Measurements from ENCODE around the gene GZMM. TPM values are rescaled to one million over a fixed set of nuclear protein-coding genes. Genes with fewer than 3 reads are reported as not detected.
"Not testable (repeated sequence)": the region's sequence is repeated elsewhere in the genome, so short reads cannot be mapped to it uniquely, and the experiment has no call there.

The GZMM gene
- total and polyA plus RNA-seq, 7 donors, result 0.11 to 0.23 (median 0.14) TPM; not detected in 4

GRCh38 chr19:584240-585001, 40.6 kb downstream of the GZMM start:
- ATAC-seq (peak; percentile 71 to 80 (median 74)), DNase-seq (peak; percentile 57 to 82)
- peak; percentile 74 for TF ChIP-seq CTCF (IDR thresholded peaks at IDR 0.05)
- no peak overlapping the region for H3K4me3 ChIP-seq
- no peaks in the 10 kb centered on the region for H3K9me3 ChIP-seq
- intact Hi-C loops (cut with DNase I), result loop anchor here in 1 of 2 donors (10.0 kb wide), 1 partner anchor 150 kb away; no protein-coding TSS in a partner anchor
- 11 to 25% (median 15%) methylated on average over 37 to 38 of the region's 38 CpGs for WGBS, 3 donors
- H3K4me1 ChIP-seq, result peaks cover 7% of the 10 kb centered on the region
- H3K27me3 ChIP-seq (ENCODE audit: insufficient read depth in 3 of 3, low read length in 2 of 3), result peaks cover 0 to 17% (median 9%) of the 10 kb centered on the region in 3 donors
- peaks cover 4 to 38% of the 10 kb centered on the region in 2 donors for H3K36me3 ChIP-seq (ENCODE audit: insufficient read depth in 1 of 2, low read depth in 1 of 2)
- no peak overlapping the region for H3K27ac ChIP-seq

- Histone ChIP-seq H3K36me3 (ENCODE audit: insufficient read depth in 1 of 2, low read depth in 1 of 2) (peaks cover 4 to 30% of the 10 kb centered on the region in 2 donors), H3K27me3 (ENCODE audit: insufficient read depth in 3 of 3, low read length in 2 of 3) (peaks cover 0 to 18% (median 10%) of the 10 kb centered on the region in 3 donors)
- not testable (repeated sequence) for H3K27ac ChIP-seq, DNase-seq, H3K9me3 ChIP-seq, H3K4me1 ChIP-seq, H3K4me3 ChIP-seq
- WGBS, 3 donors, result 75 to 77% (median 76%) methylated on average over 20 to 34 of the region's 34 CpGs
- peak; percentile 0 to 6 (median 3) for ATAC-seq
- intact Hi-C loops (cut with DNase I), result loop anchor here in 1 of 2 donors (10.0 kb wide), 1 partner anchor 150 kb away; no protein-coding TSS in a partner anchor
Measured at GRCh38 chr19:585146-585545, 41.3 kb downstream of the GZMM start.

GRCh38 chr19:585551-586110, 41.8 kb downstream of the GZMM start:
- no peak overlapping the region for H3K4me3 ChIP-seq
- intact Hi-C loops (cut with DNase I), result loop anchor here in 1 of 2 donors (10.0 kb wide), 1 partner anchor 149 kb away; no protein-coding TSS in a partner anchor
- 56 to 62% (median 60%) methylated on average over 9 to 10 of the region's 10 CpGs for WGBS, 3 donors
- peak in 2 of 4 donors; percentile 3 to 11 for ATAC-seq
- DNase-seq, result no peak
- peaks cover 5% of the 10 kb centered on the region for H3K4me1 ChIP-seq
- peaks cover 0 to 22% (median 14%) of the 10 kb centered on the region in 3 donors for H3K27me3 ChIP-seq (ENCODE audit: insufficient read depth in 3 of 3, low read length in 2 of 3)
- no peak for TF ChIP-seq CTCF (IDR thresholded peaks at IDR 0.05)
- H3K9me3 ChIP-seq, result no peaks in the 10 kb centered on the region
- H3K36me3 ChIP-seq (ENCODE audit: insufficient read depth in 1 of 2, low read depth in 1 of 2), result peaks cover 4 to 26% of the 10 kb centered on the region in 2 donors
- no peak overlapping the region for H3K27ac ChIP-seq

GRCh38 chr19:588093-588740, 44.4 kb downstream of the GZMM start:
- intact Hi-C loops (cut with DNase I), result loop anchor here in 1 of 2 donors (10.0 kb wide), 1 partner anchor 147 kb away; no protein-coding TSS in a partner anchor
- H3K27ac ChIP-seq, result no peak overlapping the region
- peaks cover 5% of the 10 kb centered on the region for H3K4me1 ChIP-seq
- no peak overlapping the region for H3K4me3 ChIP-seq
- H3K27me3 ChIP-seq (ENCODE audit: insufficient read depth in 3 of 3, low read length in 2 of 3), result peaks cover 0 to 40% (median 20%) of the 10 kb centered on the region in 3 donors
- TF ChIP-seq CTCF (IDR thresholded peaks at IDR 0.05), result no peak
- ATAC-seq, result peak in 1 of 4 donors; percentile 9
- peaks cover 0 to 2% of the 10 kb centered on the region in 2 donors for H3K36me3 ChIP-seq (ENCODE audit: insufficient read depth in 1 of 2, low read depth in 1 of 2)
- H3K9me3 ChIP-seq, result no peaks in the 10 kb centered on the region
- peak in 1 of 2 donors; percentile 61 for DNase-seq
- 5 to 6% (median 5%) methylated on average over 30 to 41 of the region's 41 CpGs for WGBS, 3 donors
